ENCODE measurements around the gene JKAMP.

GRCh38 chr14:59530349-59530748 lies 46.0 kb downstream of the JKAMP start:
- no peak for TF ChIP-seq BHLHE40 (IDR thresholded peaks at IDR 0.05; ENCODE audit: borderline replicate concordance)
- TF ChIP-seq L3MBTL2 (conservative IDR thresholded peaks at IDR 0.05) = no peak
- TF ChIP-seq SUZ12 (IDR thresholded peaks at IDR 0.05) = no peak
- TF ChIP-seq ZNF384 (IDR thresholded peaks at IDR 0.05) = no peak
- TF ChIP-seq FOXK2 (IDR thresholded peaks at IDR 0.05) = no peak
- no peak for TF ChIP-seq ELF4 (IDR thresholded peaks at IDR 0.05)
- no peak for TF ChIP-seq ARNT (IDR thresholded peaks at IDR 0.05)
- TF ChIP-seq CTBP1 (IDR thresholded peaks at IDR 0.05; ENCODE audit: borderline replicate concordance) = no peak
- TF ChIP-seq FOXM1 (IDR thresholded peaks at IDR 0.05; ENCODE audit: borderline replicate concordance) = no peak
- no peak for TF ChIP-seq SP1 (IDR thresholded peaks at IDR 0.05)
- no peak for TF ChIP-seq HDGF (IDR thresholded peaks at IDR 0.05; ENCODE audit: borderline replicate concordance)
- no peak for TF ChIP-seq TARDBP (IDR thresholded peaks at IDR 0.05)
- no peak for TF ChIP-seq FOXA1 (IDR thresholded peaks at IDR 0.05)
- no peak for TF ChIP-seq LEF1 (IDR thresholded peaks at IDR 0.05; ENCODE audit: borderline replicate concordance)

All from HEK293T (cell line).